Measurements from ENCODE around the gene HNF4A. TPM values are rescaled to one million over a fixed set of nuclear protein-coding genes. Genes with fewer than 3 reads are reported as not detected.

The HNF4A gene
- total RNA-seq, 1 donor from 2014 or later: 0.18 TPM

- ATAC-seq (no peak), DNase-seq (no peak)
- intact Hi-C loops (cut with DNase I): no loop called here
- Histone ChIP-seq H3K4me1 (peaks cover 6% of the 10 kb centered on the region), H3K27me3 (ENCODE audit: low read depth) (peaks cover 27% of the 10 kb centered on the region), H3K9me3 (no peaks in the 10 kb centered on the region), H3K27ac (no peak overlapping the region), H3K4me3 (no peak overlapping the region), H3K36me3 (no peaks in the 10 kb centered on the region)
- TF ChIP-seq CTCF (IDR thresholded peaks at IDR 0.05): no peak
Measured at GRCh38 chr20:44331201-44331600, 24.3 kb upstream of the HNF4A start.

- H3K27ac ChIP-seq: no peak overlapping the region
- no peak for ATAC-seq
- DNase-seq: no peak
- intact Hi-C loops (cut with DNase I): no loop called here
- H3K9me3 ChIP-seq: no peaks in the 10 kb centered on the region
- H3K36me3 ChIP-seq: no peaks in the 10 kb centered on the region
- no peak overlapping the region for H3K4me3 ChIP-seq
- peaks cover 30% of the 10 kb centered on the region for H3K27me3 ChIP-seq (ENCODE audit: low read depth)
- no peaks in the 10 kb centered on the region for H3K4me1 ChIP-seq
- TF ChIP-seq CTCF (IDR thresholded peaks at IDR 0.05): no peak
Measured at GRCh38 chr20:44334306-44334705, 21.2 kb upstream of the HNF4A start.

GRCh38 chr20:44334709-44335108 is 20.8 kb upstream of the HNF4A start:
- H3K36me3 ChIP-seq: no peaks in the 10 kb centered on the region
- peaks cover 30% of the 10 kb centered on the region for H3K27me3 ChIP-seq (ENCODE audit: low read depth)
- ATAC-seq (no peak), DNase-seq (no peak)
- no peak overlapping the region for H3K4me3 ChIP-seq
- H3K9me3 ChIP-seq: no peaks in the 10 kb centered on the region
- TF ChIP-seq CTCF (IDR thresholded peaks at IDR 0.05): no peak
- no peaks in the 10 kb centered on the region for H3K4me1 ChIP-seq
- H3K27ac ChIP-seq: no peak overlapping the region
- intact Hi-C loops (cut with DNase I): no loop called here

- Histone ChIP-seq H3K27ac (no peak overlapping the region), H3K27me3 (ENCODE audit: low read depth) (peaks cover 27% of the 10 kb centered on the region), H3K4me1 (no peaks in the 10 kb centered on the region), H3K4me3 (no peak overlapping the region), H3K36me3 (no peaks in the 10 kb centered on the region), H3K9me3 (no peaks in the 10 kb centered on the region)
- no peak for ATAC-seq
- intact Hi-C loops (cut with DNase I): no loop called here
- TF ChIP-seq CTCF (IDR thresholded peaks at IDR 0.05): no peak
- DNase-seq: no peak
Measured at GRCh38 chr20:44335675-44336074, 19.8 kb upstream of the HNF4A start.

GRCh38 chr20:44336086-44336485 is 19.4 kb upstream of the HNF4A start:
- DNase-seq: no peak
- Histone ChIP-seq H3K27me3 (ENCODE audit: low read depth) (peaks cover 29% of the 10 kb centered on the region), H3K4me1 (no peaks in the 10 kb centered on the region), H3K4me3 (no peak overlapping the region), H3K9me3 (no peaks in the 10 kb centered on the region), H3K36me3 (no peaks in the 10 kb centered on the region), H3K27ac (no peak overlapping the region)
- no peak for ATAC-seq
- intact Hi-C loops (cut with DNase I): no loop called here
- no peak for TF ChIP-seq CTCF (IDR thresholded peaks at IDR 0.05)
